HG02943 (cell line): ENCODE data around the gene NUDCD3.
A peak's percentile ranks its signal among the peaks of the same experiment; 100 is the strongest.

Experiments used
- ATAC-seq: cut with Tn5 transposase; IDR thresholded peaks from one replicate; pipeline ENCODE4 v1.9.1; 2021; ENCODE audit warnings: mild to moderate bottlenecking, low read depth, moderate library complexity; ENCODE audit not compliant: unreplicated experiment

NUDCD3 gene

GRCh38 chr7:44482502-44483485, 7.7 kb downstream of the NUDCD3 start:
- no peak for ATAC-seq

DNA sequence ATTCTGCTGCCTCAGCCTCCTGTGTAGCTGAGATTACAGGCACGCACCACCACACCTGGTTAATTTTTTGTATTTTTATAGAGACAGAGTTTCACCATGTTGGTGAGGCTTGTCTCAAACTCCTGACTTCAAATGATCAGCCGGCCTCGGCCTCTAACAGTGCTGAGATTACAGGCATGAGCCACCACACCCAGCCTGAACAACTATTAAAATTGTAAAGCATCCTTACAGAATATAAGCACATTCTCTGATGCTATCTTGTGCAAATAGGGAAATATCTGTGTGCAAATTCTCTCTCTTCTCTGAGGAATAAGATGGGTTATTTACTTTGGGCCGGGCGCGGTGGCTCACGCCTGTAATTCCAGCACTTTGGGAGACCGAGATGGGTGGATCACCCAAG, 12.5 kb downstream of the NUDCD3 start:
- ATAC-seq: no peak

GRCh38 chr7:44477063-44477830, 13.2 kb downstream of the NUDCD3 start:
- no peak for ATAC-seq

DNA sequence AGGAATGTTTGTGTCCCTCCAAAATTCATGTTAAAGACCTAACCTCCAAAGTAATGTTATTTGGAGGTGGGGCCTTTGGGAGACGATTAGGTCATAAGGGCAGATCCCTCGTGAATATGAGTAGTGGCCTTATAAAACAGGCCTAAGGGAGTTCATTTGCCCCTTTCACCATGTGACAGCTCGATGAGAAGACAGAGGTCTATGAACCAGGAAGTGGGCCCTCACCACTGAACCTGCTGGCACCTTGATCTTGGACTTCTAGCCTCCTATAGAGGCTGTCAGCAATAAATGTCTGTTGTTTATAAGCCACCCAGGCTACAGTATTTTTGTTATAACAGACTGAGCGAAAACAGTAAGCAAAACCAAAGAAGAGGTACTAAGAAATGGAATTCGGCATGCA, 14.1 kb downstream of the NUDCD3 start:
- ATAC-seq: no peak

DNA sequence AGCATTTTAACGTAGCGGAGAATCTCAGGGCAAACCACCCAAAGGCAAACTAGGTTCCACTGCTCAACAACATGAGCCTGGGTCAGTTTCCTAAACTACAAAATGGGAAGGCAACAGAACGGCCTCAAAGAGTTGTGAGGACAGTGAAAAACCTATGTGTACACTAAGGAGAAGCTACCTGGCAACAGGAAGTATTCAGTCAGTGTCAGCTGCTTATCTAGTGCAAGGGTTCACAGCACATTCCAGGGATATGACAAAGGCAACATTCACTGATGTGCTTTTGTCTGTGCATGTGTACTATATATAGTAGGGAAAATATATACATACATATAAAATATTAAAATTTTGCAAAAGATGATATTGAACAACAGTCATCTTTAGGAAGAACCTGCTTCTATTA, 17.2 kb downstream of the NUDCD3 start:
- no peak for ATAC-seq

GRCh38 chr7:44472843-44473242, 17.6 kb downstream of the NUDCD3 start:
- no peak for ATAC-seq

DNA sequence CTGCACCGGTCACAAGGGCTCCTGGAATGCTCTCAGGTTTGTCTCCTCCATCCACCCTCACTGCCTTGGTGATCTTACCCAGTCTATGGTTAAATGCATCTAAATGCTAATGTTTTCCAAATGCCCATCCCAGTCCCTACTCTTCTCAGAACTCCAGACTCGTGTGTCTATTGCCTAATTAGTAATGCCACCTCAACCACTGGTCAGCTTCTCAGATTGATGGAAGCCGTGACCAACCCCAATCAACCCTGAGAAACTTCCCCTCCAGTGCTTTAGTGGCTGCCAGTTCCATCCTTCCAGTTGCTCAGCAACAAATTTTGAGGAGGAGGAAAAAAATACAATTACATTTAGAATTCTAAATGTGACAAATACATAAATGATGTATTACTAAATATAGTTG, 18.6 kb downstream of the NUDCD3 start:
- no peak for ATAC-seq

DNA sequence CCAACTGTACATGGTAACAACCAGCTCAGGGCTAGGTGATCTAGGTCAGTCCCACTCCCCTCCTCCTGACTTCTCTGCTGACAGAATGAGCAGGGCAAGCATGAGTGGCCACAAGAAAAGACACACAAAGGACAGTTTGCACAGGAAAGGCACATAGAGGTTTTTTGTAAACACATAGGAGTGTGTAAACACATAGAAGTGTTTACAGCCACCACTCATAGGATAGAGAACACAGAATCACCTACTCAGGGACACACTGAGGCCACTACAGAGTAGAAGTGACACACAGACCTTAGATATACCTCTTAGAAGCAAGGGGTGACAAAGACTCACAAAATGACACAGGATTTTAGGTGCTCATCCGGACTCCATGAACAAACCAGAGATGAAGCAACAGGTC, 19.0 kb downstream of the NUDCD3 start:
- ATAC-seq: no peak

GRCh38 chr7:44470628-44471245, 19.7 kb downstream of the NUDCD3 start:
- no peak for ATAC-seq

GRCh38 chr7:44470135-44470479, 20.4 kb downstream of the NUDCD3 start:
- ATAC-seq: no peak

DNA sequence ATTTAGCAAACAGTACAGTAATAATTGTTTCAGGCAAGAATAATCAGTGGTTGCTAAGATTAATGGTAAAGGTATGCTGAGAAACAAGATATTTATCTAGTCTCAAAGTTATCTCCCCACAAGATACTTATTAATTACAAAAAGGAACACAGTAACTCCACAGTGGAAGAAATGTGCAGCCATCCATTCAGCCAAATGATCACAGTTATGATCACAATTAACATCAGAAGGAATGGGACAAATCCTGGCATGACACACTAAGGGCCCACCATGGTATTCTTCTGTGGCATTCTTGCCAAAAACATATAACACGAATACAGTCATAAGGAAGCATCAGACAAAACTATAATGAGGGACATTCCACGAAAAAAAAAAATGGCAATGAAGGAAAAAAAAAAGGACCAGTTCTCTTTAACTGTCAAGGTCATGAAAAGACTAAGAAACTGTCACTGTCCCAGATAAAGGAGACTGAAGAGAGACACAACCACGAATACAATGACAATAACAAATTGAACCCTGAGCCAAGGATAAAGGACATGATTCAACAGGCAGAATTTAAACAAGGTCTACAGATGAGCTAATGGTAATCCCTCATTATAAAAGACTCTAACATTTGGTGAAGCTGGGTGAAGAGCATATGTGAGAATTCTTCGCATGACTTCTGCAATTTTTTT, 20.9 kb downstream of the NUDCD3 start:
- no peak for ATAC-seq

GRCh38 chr7:44467217-44467548, 23.3 kb downstream of the NUDCD3 start:
- no peak for ATAC-seq

- no peak for ATAC-seq
Observed at GRCh38 chr7:44466300-44467216, 23.9 kb downstream of the NUDCD3 start.

GRCh38 chr7:44465490-44465889, 25.0 kb downstream of the NUDCD3 start:
- no peak for ATAC-seq

DNA sequence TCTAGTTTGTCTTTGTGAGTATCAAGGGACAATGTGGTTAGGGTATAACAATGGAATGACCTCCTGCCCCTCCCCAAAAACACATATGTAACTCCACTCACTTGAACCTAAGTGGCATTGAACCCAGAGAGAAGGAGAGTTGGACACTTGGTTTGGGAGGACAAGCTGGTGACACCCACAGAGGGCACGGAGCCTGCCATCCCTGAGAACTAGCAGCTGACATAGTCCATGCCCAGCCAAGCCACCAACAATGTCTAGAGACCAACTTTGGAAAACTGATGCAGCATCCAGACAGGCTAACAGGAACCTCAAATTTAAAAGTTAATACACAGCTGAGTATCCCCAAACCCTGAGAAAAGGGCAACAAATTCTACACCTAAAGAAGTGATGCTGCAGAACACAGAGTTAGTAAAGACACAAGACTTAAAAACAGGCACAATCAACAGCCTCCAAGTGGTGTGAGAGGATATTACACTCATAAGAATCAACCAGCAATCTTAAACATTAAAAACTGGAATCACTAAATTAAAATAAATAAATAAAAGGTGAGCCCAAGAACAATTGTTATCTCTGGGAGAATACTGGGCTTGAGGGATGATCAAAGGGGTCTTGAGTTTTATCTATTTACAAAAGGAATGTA, 27.2 kb downstream of the NUDCD3 start:
- ATAC-seq: no peak

DNA sequence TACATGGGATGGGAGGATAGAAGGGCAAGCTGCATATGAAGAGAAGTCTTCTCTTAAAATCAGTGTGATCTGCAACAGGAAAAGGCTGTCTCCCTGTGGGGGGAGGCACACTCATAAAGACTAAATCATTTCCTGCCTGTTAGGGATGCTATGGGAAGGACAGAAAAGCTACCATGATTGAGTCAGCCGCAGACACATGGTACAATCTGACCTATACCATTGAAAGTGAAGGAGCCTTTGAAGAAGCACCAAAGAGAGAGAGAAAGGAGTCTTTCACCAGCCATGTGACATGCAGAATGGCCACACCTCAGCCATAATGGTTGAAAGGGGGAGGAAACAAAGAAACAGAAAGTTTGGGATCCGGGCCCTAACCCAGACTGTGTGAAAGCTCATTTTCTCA, 29.1 kb downstream of the NUDCD3 start:
- ATAC-seq: no peak

GRCh38 chr7:44460325-44460724, 30.1 kb downstream of the NUDCD3 start:
- peak; percentile 94 for ATAC-seq

DNA sequence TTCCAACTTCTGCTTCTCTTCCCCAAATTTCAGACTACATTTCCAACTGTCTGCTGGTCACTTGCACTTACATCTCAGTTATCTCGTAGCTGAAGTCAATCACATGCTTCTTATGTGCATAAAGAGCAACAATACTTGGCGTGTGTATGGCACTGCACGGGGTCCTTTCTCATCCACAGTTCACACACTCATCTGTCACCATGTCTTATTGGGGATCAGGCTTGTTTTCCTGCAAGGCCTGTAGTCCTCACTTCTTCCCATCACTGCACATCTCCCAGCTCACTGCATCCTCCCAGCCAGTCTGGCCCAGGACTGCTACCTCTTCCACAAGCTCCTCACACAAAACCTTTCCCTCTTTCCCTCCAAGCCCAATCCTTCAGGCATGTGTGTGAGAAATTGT, 35.3 kb downstream of the NUDCD3 start:
- ATAC-seq: no peak

DNA sequence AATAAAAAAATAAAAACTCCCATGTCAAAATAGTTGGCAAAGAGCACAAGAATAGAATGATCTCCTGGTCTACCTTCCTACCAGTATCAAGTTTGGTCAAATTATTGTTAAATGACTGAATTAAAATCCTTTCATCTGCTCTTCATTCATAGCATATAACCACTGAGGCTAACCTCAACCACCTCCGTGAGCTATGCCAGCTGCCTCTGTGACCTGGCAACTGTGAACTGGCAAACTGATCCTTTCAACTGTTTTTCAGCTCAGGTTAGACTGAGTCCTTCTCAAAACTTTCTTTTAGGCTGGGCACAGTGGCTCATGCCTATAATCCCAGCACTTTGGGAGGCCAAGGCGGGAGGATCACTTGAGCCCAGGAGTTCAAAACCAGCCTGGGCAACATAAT, 36.1 kb downstream of the NUDCD3 start:
- no peak for ATAC-seq
